Lung (tissue), 12 donors: Measurements from ENCODE around the gene VPS33A. TPM values are rescaled to one million over a fixed set of nuclear protein-coding genes. Genes with fewer than 3 reads are reported as not detected.

Experiments
- ATAC-seq: fragments of 200-7000 bp; cut with Tn5 transposase; one replicate; pipeline ENCODE4 v1.9.1; 2020; ENCODE audit warnings: moderate number of reproducible peaks; ENCODE audit not compliant: insufficient read depth, low FRiP score
- DNase-seq, 3 donors: peaks; one replicate each; pipeline ENCODE4 v3.0.0-alpha.2; 2013 to 2017
- H3K27ac ChIP-seq, 2 donors: one replicate each; pipeline ENCODE4 v1.5.1; 2013; ENCODE audit warnings: mild to moderate bottlenecking in 2 of 2, moderate library complexity in 2 of 2, control low read depth in 1 of 2, inconsistent platforms in 1 of 2, low read depth in 1 of 2, low read length in 1 of 2
- H3K27me3 ChIP-seq, 3 donors: one replicate each; pipeline ENCODE4 v1.5.1; 2013; ENCODE audit warnings: low read length in 2 of 3; ENCODE audit not compliant: control insufficient read depth in 3 of 3, insufficient read depth in 3 of 3
- H3K36me3 ChIP-seq, 4 donors: one replicate each; pipeline ENCODE4 v1.5.1; 2013; ENCODE audit warnings: low read length in 4 of 4, mild to moderate bottlenecking in 1 of 4, moderate library complexity in 1 of 4; ENCODE audit not compliant: control insufficient read depth in 4 of 4, insufficient read depth in 4 of 4
- H3K4me1 ChIP-seq, 5 donors: one replicate each; pipeline ENCODE4 v1.5.1; 2013; ENCODE audit warnings: low read length in 5 of 5, mild to moderate bottlenecking in 2 of 5, moderate library complexity in 1 of 5; ENCODE audit not compliant: control insufficient read depth in 5 of 5, insufficient read depth in 5 of 5
- H3K4me3 ChIP-seq: one replicate; pipeline ENCODE4 v1.5.1; 2013; ENCODE audit warnings: mild to moderate bottlenecking, control low read depth, moderate library complexity
- H3K9ac ChIP-seq, 2 donors: one replicate each; pipeline ENCODE4 v1.5.1; 2013; ENCODE audit warnings: low read length in 2 of 2, control low read depth in 1 of 2; ENCODE audit not compliant: insufficient read depth in 1 of 2
- H3K9me3 ChIP-seq, 4 donors: one replicate each; pipeline ENCODE4 v1.5.1; 2013; ENCODE audit warnings: low read length in 3 of 4, mild to moderate bottlenecking in 1 of 4, moderate library complexity in 1 of 4; ENCODE audit not compliant: control insufficient read depth in 4 of 4, insufficient read depth in 3 of 4
- WGBS, 2 donors: extraction: QIAGEN DNeasy Blood & Tissue Kit; methylation state at CpG; one replicate each; pipeline ENCODE4 v1.1.7; 2013; 5-methylcytosine and 5-hydroxymethylcytosine counted together
- polyA plus RNA-seq, 2 donors: library from polyadenylated mRNA; stranded (reverse); fragments of 200-250 nt; gene quantifications; one replicate each; pipeline ENCODE4 v1.2.1, GENCODE V29; 2013
- total RNA-seq, 2 donors: library from RNA; depleted of rRNA in 1 of 2; stranded (reverse); fragments of >200 nt in 1 of 2; gene quantifications; one replicate each; pipeline ENCODE4 v1.2.1, GENCODE V29; 2014 to 2021
- TF ChIP-seq, protein P1 (sequence below): IDR thresholded peaks from 2 replicates; pipeline ENCODE4 v1.5.1; 2012; ENCODE audit warnings: mild to moderate bottlenecking; ENCODE audit errors: control extremely low read depth, extremely low read depth
- donor health status: control.
- donor health status: control.
- donor health status: Bipolar disorder and iron deficiency.
- donor health status: healthy.
- donor health status: DM: yes; HTN: yes; CAD: no.

Gene VPS33A
- total and polyA plus RNA-seq, 4 donors, result 8.1 to 17.6 (median 15.4) TPM

DNA sequence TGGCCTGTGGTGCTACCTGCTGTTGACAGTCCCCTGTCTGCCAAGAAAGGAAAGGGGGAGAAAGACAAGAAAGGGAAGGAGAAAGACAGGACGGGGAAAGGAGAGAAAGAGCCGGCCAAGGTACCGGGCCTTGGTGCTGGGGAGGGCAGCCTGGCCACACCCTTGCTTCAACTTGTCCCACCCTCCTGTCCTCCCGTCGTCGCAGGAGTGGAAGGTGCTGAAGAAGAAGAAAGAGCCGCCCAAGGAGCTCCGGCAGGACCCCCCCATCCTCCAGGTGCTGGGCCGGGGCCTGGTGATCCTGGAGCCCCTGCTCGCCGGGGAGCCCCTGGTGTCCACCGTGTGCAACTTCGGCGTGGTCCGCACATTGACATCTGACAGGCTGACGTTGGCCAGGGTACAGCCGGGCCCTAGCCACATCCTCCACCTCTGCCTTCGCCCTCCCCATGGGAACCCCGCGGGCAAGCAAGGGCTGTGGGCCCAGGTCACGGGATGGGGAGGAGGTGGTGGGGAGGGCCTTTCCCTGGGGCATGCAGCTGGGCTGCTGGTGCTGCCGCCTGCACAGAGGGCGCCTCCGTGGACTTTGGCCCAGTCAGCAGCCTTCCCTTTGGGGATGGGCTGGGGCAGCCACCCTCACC is 65.6 kb downstream of the VPS33A start:
- H3K4me1 ChIP-seq, result peaks cover 0 to 9% (median 4%) of the 10 kb centered on the region in 5 donors
- no peak overlapping the region for H3K4me3 ChIP-seq
- H3K27me3 ChIP-seq, result peaks cover 0 to 42% (median 24%) of the 10 kb centered on the region in 3 donors
- H3K9ac ChIP-seq, result no peak overlapping the region
- WGBS, 2 donors, result 70 to 84% methylated on average over 22 to 24 of the region's 24 CpGs
- DNase-seq, result no peak
- TF ChIP-seq, protein P1, sequence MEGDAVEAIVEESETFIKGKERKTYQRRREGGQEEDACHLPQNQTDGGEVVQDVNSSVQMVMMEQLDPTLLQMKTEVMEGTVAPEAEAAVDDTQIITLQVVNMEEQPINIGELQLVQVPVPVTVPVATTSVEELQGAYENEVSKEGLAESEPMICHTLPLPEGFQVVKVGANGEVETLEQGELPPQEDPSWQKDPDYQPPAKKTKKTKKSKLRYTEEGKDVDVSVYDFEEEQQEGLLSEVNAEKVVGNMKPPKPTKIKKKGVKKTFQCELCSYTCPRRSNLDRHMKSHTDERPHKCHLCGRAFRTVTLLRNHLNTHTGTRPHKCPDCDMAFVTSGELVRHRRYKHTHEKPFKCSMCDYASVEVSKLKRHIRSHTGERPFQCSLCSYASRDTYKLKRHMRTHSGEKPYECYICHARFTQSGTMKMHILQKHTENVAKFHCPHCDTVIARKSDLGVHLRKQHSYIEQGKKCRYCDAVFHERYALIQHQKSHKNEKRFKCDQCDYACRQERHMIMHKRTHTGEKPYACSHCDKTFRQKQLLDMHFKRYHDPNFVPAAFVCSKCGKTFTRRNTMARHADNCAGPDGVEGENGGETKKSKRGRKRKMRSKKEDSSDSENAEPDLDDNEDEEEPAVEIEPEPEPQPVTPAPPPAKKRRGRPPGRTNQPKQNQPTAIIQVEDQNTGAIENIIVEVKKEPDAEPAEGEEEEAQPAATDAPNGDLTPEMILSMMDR, result no peak
- H3K9me3 ChIP-seq, result no peaks in the 10 kb centered on the region
- no peak for ATAC-seq
- H3K27ac ChIP-seq, result no peak overlapping the region
- no peaks in the 10 kb centered on the region for H3K36me3 ChIP-seq

DNA sequence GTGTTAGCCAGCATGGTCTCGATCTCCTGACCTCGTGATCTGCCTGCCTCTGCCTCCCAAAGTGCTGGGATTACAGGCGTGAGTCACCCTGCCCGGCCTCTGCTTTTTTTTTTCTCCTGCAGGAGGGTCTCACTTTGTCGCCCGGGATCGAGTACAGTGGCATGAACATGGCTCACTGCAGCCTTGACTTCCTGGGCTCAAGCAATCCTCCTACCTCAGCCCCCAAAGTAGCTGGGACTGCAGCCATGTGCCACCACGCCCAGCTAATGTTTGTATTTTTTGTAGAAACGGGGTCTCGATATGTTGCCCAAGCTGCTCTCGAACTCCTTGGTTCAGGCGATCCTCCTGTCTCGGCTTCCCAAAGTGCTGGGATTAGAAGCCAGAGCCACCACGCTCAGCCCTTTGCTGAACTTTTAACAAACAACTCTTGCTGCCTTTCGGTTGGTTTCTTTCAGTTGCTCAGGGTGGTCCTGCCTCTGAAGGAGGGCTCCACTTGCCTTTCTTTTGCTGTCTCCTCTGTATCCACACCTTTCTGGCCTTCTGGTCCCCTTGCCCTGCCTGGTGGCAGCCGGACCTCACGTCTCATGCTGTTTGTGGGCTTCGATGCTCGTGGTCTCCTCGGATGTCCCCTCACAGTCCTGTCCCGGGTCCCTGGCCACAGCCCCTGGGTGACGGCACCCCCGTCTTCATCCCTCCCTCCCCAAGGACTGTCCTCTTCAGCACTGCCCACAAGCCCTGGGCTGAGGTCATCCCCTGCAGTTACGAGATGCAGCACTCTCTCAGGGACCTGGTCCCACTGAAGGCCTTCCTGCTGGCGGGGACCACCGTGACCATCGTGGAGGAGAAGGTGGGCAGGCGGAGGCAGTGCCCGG is 66.6 kb downstream of the VPS33A start:
- H3K9ac ChIP-seq, result no peak overlapping the region
- no peak overlapping the region for H3K4me3 ChIP-seq
- WGBS, 2 donors, result 89 to 93% methylated on average over 29 of the region's 29 CpGs
- DNase-seq (no peak), ATAC-seq (no peak)
- H3K36me3 ChIP-seq, result no peaks in the 10 kb centered on the region
- H3K9me3 ChIP-seq, result peaks cover 0 to 3% (median 0%) of the 10 kb centered on the region in 4 donors
- TF ChIP-seq, protein P1, result no peak
- H3K27me3 ChIP-seq, result peaks cover 0 to 33% (median 16%) of the 10 kb centered on the region in 3 donors
- H3K4me1 ChIP-seq, result peaks cover 0 to 9% (median 4%) of the 10 kb centered on the region in 5 donors
- H3K27ac ChIP-seq, result no peak overlapping the region

DNA sequence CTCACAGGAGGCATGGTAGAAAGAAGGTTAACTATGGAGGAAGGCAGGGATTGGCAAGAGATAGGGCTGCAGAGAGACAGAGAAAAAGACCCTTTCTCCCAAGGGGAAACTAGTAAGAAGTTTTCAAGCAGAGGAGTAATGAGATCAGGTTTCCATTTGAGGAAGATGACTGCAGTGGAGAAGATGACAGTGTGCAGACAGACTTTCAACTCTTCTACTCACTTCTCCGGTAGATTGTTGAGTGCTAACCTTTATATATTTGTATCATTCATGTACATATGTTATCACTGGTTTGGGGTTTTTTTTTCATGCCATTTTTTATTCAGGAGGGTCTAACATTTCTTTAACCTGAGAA is 68.7 kb downstream of the VPS33A start:
- TF ChIP-seq, protein P1, result no peak
- no peak overlapping the region for H3K9ac ChIP-seq
- 68% methylated on average over 1 of the region's 1 CpG for WGBS, 2 donors
- ATAC-seq, result no peak
- no peak overlapping the region for H3K4me3 ChIP-seq
- DNase-seq, result no peak
- H3K9me3 ChIP-seq, result peaks cover 0 to 3% (median 0%) of the 10 kb centered on the region in 4 donors
- peaks cover 0 to 23% (median 7%) of the 10 kb centered on the region in 3 donors for H3K27me3 ChIP-seq
- H3K4me1 ChIP-seq, result no peaks in the 10 kb centered on the region
- no peak overlapping the region for H3K27ac ChIP-seq
- no peaks in the 10 kb centered on the region for H3K36me3 ChIP-seq
